HG03520 (cell line): ENCODE measurements around the gene NOD1.

ENCODE experiments used
- ATAC-seq: cut with Tn5 transposase; IDR thresholded peaks from one replicate; pipeline ENCODE4 v1.9.1; 2021; ENCODE audit warnings: mild to moderate bottlenecking, moderate library complexity; ENCODE audit not compliant: unreplicated experiment

The NOD1 gene

GRCh38 chr7:30451539-30452279, 26.9 kb downstream of the NOD1 start:
- no peak for ATAC-seq

- no peak for ATAC-seq
Observed at GRCh38 chr7:30450983-30451497, 27.5 kb downstream of the NOD1 start.

- no peak for ATAC-seq
Observed at GRCh38 chr7:30450240-30450982, 28.2 kb downstream of the NOD1 start.

- no peak for ATAC-seq
Observed at GRCh38 chr7:30448461-30449189, 30.0 kb downstream of the NOD1 start.

GRCh38 chr7:30447466-30447865, 31.1 kb downstream of the NOD1 start:
- no peak for ATAC-seq

GRCh38 chr7:30446266-30446665, 32.3 kb downstream of the NOD1 start:
- no peak for ATAC-seq

GRCh38 chr7:30445770-30446169, 32.8 kb downstream of the NOD1 start:
- ATAC-seq, result peak; percentile 99

- ATAC-seq, result no peak
Observed at GRCh38 chr7:30437823-30438574, 40.6 kb downstream of the NOD1 start.

GRCh38 chr7:30436518-30436917, 42.1 kb downstream of the NOD1 start:
- no peak for ATAC-seq

- ATAC-seq, result no peak
Observed at GRCh38 chr7:30436046-30436445, 42.5 kb downstream of the NOD1 start.

GRCh38 chr7:30434140-30434799, 44.3 kb downstream of the NOD1 start:
- ATAC-seq, result no peak

- ATAC-seq, result no peak
Observed at GRCh38 chr7:30433506-30433905, 45.1 kb downstream of the NOD1 start.

- ATAC-seq, result no peak
Observed at GRCh38 chr7:30433082-30433481, 45.5 kb downstream of the NOD1 start.

GRCh38 chr7:30430777-30431176, 47.8 kb downstream of the NOD1 start:
- no peak for ATAC-seq

- ATAC-seq, result no peak
Observed at GRCh38 chr7:30430276-30430675, 48.3 kb downstream of the NOD1 start.

GRCh38 chr7:30429156-30429530, 49.4 kb downstream of the NOD1 start:
- no peak for ATAC-seq

GRCh38 chr7:30428246-30429155, 50.1 kb downstream of the NOD1 start:
- ATAC-seq, result no peak

GRCh38 chr7:30427296-30428070, 51.1 kb downstream of the NOD1 start:
- no peak for ATAC-seq

- ATAC-seq, result no peak
Observed at GRCh38 chr7:30424506-30424905, 54.1 kb downstream of the NOD1 start.
